Testis (tissue), 3 donors: ENCODE data around the gene STRN4. TPM values are rescaled to one million over a fixed set of nuclear protein-coding genes. Genes with fewer than 3 reads are reported as not detected.

Source experiments
- DNase-seq: peaks from one replicate; pipeline ENCODE4 v3.0.0-alpha.2; 2019
- H3K27ac ChIP-seq, 2 donors: fragments of 200-600 bp; sonication (generic); one replicate each; pipeline ENCODE4 v1.5.1; 2019
- H3K27me3 ChIP-seq: fragments of 200-600 bp; sonication (generic); one replicate; pipeline ENCODE4 v1.5.1; 2019
- H3K36me3 ChIP-seq: fragments of 200-600 bp; sonication (generic); one replicate; pipeline ENCODE4 v1.5.1; 2017; ENCODE audit warnings: low read depth; ENCODE audit errors: missing control alignments
- H3K4me1 ChIP-seq: fragments of 200-600 bp; sonication (generic); one replicate; pipeline ENCODE4 v1.5.1; 2019
- H3K4me3 ChIP-seq, 2 donors: fragments of 200-600 bp; sonication (generic); one replicate each; pipeline ENCODE4 v1.5.1; 2017 to 2019
- H3K9me3 ChIP-seq: fragments of 200-600 bp; sonication (generic); one replicate; pipeline ENCODE4 v1.5.1; 2017
- POLR2A ChIP-seq: fragments of 450-650 bp; IDR thresholded peaks from one replicate; pipeline ENCODE4 v1.6.1; 2017; ENCODE audit warnings: antibody characterized with exemption, mild to moderate bottlenecking, moderate library complexity
- WGBS, 2 donors: methylation state at CpG; one replicate each; pipeline ENCODE4 v1.1.5; 2018; 5-methylcytosine and 5-hydroxymethylcytosine counted together
- intact Hi-C: fragments of 100-400 bp; cut with DNase I; formaldehyde crosslinking; loops from one replicate; pipeline ENCODE4 v1.15.1; 2023; ENCODE audit warnings: low total_unique reads
- polyA plus RNA-seq: library from polyadenylated mRNA; stranded (reverse); fragments of 350-450 nt; fragmentation: Illumina TruSeq; extraction: RNeasy Lipid Tissue Mini Kit (QIAGEN cat#74804); gene quantifications from one replicate; pipeline ENCODE4 v1.2.3, GENCODE V29; 2014; ENCODE audit warnings: low read depth, low replicate concordance; ENCODE audit not compliant: insufficient read depth
- total RNA-seq, 2 donors: library from RNA; depleted of rRNA; stranded (reverse); fragments of >200 nt; gene quantifications; one replicate each; pipeline ENCODE4 v1.2.3, GENCODE V29; 2016
- TF ChIP-seq, protein P1 (sequence below), 3 experiments: fragments of 450-650 bp in 2 of 3; fragments of 200-600 bp in 1 of 3; sonication (generic) in 1 of 3; IDR thresholded peaks; one replicate each; pipeline ENCODE4 v1.5.1; 2016 to 2019; ENCODE audit warnings: antibody characterized with exemption in 3 of 3, mild to moderate bottlenecking in 2 of 3, moderate library complexity in 1 of 3

The STRN4 gene
- total and polyA plus RNA-seq, 3 donors from 2014 or later = 213 to 308 (median 229) TPM

DNA sequence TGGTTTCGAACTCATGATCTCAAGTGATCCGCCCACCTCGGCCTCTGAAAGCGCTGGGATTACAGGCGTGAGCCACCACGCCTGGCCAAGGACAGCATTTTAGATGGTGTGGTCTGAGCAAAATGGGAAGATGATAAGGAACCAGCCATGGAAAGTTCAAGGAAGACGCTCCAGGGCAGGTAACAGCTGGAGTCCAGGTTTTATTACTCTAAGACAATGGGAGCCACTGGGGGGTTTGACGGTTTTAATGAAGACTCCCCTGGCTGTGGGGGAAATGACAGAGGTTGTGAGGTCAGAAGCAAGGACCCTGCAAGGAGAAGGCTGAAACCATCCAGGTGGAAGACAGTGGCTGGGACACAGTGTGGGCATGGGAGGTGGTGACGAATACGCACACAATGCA lies 50.2 kb downstream of the STRN4 start:
- no peaks in the 10 kb centered on the region for H3K27me3 ChIP-seq
- TF ChIP-seq POLR2A = no peak
- TF ChIP-seq, protein P1, sequence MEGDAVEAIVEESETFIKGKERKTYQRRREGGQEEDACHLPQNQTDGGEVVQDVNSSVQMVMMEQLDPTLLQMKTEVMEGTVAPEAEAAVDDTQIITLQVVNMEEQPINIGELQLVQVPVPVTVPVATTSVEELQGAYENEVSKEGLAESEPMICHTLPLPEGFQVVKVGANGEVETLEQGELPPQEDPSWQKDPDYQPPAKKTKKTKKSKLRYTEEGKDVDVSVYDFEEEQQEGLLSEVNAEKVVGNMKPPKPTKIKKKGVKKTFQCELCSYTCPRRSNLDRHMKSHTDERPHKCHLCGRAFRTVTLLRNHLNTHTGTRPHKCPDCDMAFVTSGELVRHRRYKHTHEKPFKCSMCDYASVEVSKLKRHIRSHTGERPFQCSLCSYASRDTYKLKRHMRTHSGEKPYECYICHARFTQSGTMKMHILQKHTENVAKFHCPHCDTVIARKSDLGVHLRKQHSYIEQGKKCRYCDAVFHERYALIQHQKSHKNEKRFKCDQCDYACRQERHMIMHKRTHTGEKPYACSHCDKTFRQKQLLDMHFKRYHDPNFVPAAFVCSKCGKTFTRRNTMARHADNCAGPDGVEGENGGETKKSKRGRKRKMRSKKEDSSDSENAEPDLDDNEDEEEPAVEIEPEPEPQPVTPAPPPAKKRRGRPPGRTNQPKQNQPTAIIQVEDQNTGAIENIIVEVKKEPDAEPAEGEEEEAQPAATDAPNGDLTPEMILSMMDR (IDR thresholded peaks at IDR 0.05) = no peak
- H3K4me1 ChIP-seq = no peaks in the 10 kb centered on the region
- H3K9me3 ChIP-seq = no peaks in the 10 kb centered on the region
- DNase-seq = no peak
- 93 to 94% methylated on average over 10 of the region's 10 CpGs for WGBS, 2 donors
- no peak overlapping the region for H3K27ac ChIP-seq
- intact Hi-C loops = no loop called here
- H3K4me3 ChIP-seq = no peak overlapping the region
- no peaks in the 10 kb centered on the region for H3K36me3 ChIP-seq

DNA sequence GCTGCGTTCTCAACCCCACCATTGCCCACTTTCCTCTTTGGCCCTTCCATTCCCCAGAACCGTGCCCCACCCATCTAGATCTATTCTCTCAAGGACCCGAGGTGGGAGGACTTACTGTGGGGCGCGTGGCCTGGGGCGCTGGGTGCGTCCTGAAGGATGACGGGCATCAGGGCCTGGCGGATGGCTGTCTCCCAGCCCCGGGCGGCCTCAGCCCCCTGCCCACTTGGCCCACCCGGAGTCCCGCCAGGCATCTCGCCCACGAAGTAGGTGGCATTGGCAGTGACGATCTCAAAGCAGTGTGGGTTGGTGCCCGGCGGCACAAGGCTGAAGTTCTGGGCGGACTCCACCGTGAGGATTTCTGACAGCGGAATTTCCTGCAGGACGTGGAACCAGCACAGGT lies 52.5 kb downstream of the STRN4 start:
- Histone ChIP-seq H3K4me1 (no peaks in the 10 kb centered on the region), H3K36me3 (no peaks in the 10 kb centered on the region), H3K27ac (no peak overlapping the region), H3K4me3 (no peak overlapping the region), H3K9me3 (no peaks in the 10 kb centered on the region), H3K27me3 (no peaks in the 10 kb centered on the region)
- TF ChIP-seq, protein P1 (IDR thresholded peaks at IDR 0.05) = no peak
- no peak for TF ChIP-seq POLR2A
- DNase-seq = no peak
- intact Hi-C loops = no loop called here
- WGBS, 2 donors = 93 to 100% methylated on average over 8 to 20 of the region's 22 CpGs

DNA sequence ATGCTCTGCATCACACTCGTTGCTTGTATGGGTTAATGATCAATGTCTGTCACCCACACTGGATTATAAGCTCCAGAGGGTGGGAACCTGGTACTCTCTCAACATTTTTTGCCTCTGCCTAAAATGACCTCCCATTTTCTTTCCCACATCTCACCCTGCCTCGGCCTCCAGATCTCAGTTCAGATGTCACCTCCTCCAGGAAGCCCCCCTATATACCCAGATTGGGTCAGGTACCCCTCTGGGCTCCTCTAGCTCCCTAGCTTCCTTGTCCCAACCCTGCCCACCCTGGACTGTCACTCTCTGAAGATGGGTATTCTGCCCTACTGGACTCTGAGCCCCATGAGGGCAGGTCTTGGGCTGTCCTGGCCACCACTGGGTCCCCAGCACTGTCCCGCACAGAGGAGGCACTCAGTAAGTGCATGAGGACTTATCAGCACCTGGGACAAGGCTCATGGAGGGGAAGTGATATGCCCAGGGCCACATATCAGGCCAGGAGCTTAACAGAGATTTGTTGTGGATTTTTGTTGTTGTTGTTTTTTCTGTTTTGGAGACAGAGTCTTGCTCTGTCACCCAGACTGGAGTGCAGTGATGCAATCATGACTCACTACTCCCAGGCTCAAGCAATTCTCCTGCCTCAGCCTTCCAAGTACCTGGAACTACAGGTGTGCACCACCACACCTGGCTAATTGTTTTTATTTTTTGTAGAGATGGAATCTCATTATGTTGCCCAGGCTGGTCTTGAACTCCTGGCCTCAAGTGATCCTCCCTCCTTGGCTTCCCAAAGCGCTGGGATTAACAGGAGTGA lies 53.1 kb downstream of the STRN4 start:
- Histone ChIP-seq H3K4me3 (no peak overlapping the region), H3K36me3 (no peaks in the 10 kb centered on the region), H3K27me3 (no peaks in the 10 kb centered on the region), H3K9me3 (no peaks in the 10 kb centered on the region), H3K27ac (no peak overlapping the region), H3K4me1 (no peaks in the 10 kb centered on the region)
- DNase-seq = no peak
- 92 to 94% methylated on average over 4 of the region's 4 CpGs for WGBS, 2 donors
- intact Hi-C loops = no loop called here
- no peak for TF ChIP-seq POLR2A
- TF ChIP-seq, protein P1 (IDR thresholded peaks at IDR 0.05) = no peak

DNA sequence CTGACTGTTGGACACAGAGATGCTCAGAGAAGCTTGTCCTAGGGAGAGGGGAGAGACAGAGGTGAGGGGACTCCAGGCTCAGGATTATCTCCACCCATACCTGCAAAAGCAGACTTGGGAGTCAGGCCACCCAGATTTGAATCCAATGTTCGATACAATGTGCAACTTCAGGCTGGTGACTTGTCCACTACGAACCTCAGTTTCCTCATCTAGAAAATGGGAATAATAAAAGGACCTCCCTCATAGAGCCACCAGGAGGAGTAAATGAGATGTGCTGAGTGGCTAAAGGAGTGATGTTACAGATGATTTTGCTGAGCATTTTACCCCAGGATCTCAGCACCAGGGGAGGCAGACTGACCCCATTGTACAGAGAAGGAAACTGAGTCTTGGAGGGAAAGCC lies 54.3 kb downstream of the STRN4 start:
- Histone ChIP-seq H3K36me3 (no peaks in the 10 kb centered on the region), H3K4me1 (no peaks in the 10 kb centered on the region), H3K27me3 (no peaks in the 10 kb centered on the region), H3K9me3 (no peaks in the 10 kb centered on the region), H3K27ac (no peak overlapping the region), H3K4me3 (no peak overlapping the region)
- no peak for DNase-seq
- WGBS, 2 donors = 92% methylated on average over 2 of the region's 2 CpGs
- intact Hi-C loops = no loop called here
- no peak for TF ChIP-seq POLR2A
- TF ChIP-seq, protein P1 (IDR thresholded peaks at IDR 0.05) = no peak

DNA sequence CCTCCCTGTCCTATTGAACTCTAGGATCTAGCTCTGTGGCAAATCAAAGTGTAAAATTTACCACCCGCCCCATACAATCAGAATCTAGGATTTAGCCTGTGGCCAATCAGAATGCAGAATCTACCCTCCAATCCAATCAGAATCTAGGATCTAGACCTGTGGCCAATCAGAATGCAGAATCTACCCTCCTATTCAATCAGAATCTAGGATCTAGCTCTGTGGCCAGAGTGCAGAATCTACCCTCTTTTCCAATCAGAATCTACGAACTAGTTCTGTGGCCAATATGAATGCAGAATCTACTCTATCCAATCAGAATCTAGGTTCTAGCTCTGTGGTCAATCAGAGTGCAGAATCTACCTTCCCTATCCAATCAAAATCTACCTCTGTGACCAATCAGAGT lies 55.1 kb downstream of the STRN4 start:
- TF ChIP-seq, protein P1 (IDR thresholded peaks at IDR 0.05) = no peak
- no peak for TF ChIP-seq POLR2A
- 33 to 73% methylated on average over 2 of the region's 2 CpGs for WGBS, 2 donors
- DNase-seq = no peak
- Histone ChIP-seq H3K27me3 (no peaks in the 10 kb centered on the region), H3K4me1 (no peaks in the 10 kb centered on the region), H3K27ac (no peak overlapping the region), H3K9me3 (no peaks in the 10 kb centered on the region), H3K4me3 (no peak overlapping the region), H3K36me3 (no peaks in the 10 kb centered on the region)
- intact Hi-C loops = no loop called here
